Measurements from ENCODE around the gene MYL10.

MYL10 gene

DNA sequence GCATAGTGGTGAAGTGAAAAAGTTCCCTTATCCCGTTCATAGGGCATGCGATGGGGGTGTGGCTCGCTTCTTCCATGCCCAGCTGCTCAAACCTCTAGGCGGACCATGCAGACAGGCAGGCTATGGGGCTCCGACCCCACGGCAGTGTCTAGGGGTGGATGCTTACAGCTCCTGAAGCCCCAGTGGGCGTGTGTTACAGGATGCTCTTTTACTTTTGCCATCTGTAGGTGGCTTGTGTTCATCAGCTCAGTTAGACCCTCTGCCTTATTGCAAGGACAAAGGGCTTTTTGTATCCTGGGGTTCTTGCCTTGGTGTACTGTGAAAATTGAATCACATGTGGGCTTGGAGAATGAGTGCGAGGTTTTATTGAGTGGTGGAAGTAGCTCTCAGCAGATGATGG, at the start of gene MYL10:
TSS of gene MYL10 (minus strand) at position 126 of the 400 bp plus-strand sequence. CDS start 178 bp downstream, outside the sequence.
- DNase-seq, result no peak

DNA sequence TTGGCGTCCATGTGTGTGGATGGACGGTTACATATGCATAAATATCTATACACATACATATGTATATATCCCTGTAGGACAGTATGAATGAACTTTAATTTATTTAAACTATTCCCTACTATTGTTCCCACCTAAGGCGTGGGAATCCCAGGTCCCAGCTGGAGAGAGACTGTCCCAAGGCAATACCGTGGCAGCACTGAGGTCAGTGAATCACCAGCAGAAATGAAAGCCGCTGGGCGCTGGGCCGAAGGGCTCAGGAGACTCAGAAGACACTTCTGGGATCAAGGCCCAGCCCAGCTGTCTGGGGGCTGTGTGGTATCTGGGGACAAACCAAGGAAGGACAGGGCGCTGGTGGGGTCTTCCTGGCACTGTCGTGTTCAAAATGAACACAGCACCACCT, 49.6 kb upstream of the MYL10 start:
- no peak for DNase-seq

DNA sequence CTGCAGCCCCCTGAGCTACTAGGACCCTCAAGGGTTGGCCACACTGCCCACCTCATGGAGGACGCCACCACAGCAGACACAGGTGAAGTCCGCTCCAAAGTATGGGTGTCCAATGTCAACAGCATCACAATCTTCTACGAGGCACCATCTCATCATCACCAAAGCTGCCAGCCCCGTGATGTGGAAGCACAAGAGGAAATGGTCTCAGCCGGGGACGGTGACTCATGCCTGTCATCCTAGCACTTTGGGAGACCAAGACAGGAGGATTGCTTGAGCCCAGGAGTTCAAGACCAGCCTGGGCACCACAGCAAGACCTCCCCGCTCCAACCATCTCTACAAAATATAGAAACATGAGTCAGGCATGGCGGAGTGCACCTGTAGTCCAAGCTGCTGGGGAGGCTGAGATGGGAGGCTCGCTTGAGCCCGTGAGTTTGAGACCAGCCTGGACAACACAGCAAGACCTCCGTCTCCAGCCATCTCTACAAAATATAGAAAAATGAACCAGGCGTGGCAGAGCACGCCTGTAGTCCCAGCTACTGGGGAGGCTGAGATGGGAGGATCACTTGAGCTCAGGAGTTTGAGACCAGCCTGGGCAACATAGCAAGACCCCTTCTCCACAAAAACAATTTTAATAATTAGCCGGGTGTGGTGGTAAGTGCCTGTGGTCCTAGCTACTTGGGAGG, 48.8 kb upstream of the MYL10 start:
- no peak for DNase-seq

DNA sequence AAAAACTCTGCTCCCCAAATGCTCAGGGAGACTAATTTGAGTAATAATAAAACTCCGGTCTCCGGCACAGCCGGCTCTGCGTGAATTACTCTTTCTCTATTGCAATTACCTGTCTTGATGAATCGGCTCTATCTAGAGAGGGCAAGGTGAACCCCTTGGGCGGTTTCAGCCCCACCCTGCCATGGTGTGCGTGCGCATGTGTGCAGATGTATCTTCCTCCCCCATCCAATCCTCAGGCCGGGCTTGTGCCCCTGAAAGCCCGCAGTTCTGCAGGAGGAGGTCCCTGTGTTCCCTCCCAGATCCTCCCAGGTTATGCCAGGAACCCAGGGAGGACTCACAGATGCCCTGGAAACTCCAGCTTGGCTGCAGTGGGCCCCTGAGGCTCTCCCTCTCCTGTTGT, 48.3 kb upstream of the MYL10 start:
- DNase-seq, result no peak

DNA sequence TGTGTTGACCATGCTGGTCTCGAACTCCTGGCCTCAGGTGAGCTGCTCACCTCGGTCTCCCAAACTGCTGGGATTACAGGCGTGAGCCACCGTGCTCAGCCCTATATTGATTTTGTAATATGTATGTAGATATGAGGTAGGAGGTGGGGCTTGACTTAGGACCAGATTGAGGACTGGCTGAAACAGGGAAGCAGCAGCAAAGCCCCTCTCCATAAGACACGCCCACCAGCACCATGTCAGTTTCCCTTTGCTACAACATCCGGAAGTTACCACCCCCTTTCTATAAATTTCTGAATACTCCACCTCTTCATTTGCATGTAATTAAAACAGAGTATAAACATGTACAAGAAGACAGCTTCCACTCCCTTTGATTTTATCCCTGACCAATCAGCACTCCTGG, 47.9 kb upstream of the MYL10 start:
- DNase-seq, result no peak

DNA sequence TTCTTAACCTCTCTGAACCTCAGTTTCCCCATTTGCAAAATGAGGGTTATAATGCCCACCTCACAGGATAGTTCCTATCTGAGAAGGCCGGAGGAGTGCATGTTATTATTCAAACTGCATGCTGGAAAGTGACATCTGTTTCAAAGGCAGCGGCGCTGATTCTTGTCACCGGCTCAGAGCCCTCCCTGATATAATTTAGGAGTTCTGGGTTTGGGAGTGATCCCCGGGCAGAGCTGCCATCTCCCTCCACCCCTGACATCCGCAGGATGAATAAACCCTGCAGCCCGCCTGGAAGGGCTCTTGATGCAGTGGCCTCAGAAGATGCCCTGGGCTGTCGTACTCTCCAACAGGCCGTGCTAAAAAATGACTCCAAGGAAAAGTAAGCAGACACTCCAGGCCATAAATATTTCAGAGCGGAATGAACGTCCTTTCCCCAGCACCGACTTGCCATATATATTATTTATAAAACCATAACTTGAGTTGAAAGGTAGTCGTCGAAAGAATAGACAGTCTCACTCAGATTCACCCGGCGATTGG, 47.0 kb upstream of the MYL10 start:
- DNase-seq, result no peak

DNA sequence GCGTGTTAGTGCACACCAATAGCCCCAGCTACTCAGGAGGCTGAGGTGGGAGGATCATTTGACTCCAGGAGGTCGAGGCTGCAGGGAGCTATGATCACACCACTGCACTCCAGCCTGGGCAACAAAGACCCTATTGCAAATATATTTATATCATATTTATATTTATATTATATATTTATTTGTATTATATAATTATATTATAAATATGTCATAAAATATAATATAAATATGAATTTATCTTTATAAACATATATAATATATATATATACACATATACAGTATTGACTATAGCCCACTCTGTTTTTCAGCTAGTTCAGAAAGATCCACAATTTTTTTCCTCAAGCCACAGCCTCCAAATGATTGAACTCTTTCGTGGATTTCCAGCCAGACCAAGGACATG, 45.3 kb upstream of the MYL10 start:
- DNase-seq, result no peak

DNA sequence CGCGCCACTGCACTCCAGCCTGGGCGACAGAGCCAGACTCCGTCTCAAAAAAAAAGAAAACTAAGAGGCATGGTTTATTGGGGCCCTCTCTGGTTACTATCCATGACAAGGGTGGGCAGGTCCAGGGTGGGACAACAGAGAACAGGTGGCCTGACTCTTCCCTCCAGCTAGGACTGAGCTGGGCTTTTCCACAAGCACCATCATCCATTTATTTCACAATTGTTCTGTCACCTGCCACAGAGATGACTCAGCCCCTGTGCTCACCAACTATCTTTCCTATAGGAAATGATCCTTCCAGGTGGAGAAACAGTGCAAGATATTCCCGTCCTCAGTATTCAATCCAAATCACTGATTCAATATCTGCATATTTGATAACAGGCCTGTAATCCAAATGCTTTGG, 44.9 kb upstream of the MYL10 start:
- DNase-seq, result no peak

DNA sequence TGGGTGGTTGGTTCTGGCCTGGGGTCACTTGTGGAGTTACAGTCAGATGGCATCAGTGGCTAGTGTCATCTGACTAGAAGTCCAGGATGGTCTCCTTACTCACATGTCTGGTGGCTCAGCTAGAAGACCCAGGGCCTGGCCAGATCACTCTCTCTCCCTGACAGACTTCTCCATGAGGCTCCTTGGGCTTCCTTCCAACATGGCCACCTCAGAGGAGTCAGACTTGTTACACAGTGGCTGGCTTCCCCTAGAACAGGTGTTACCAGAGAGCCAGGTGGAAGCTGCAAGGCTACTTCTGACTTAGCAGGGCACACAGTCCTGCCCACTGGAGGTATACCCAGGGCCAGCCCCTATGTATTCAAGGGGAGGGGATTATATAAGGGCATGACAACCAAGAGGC, 44.2 kb upstream of the MYL10 start:
- DNase-seq, result no peak

DNA sequence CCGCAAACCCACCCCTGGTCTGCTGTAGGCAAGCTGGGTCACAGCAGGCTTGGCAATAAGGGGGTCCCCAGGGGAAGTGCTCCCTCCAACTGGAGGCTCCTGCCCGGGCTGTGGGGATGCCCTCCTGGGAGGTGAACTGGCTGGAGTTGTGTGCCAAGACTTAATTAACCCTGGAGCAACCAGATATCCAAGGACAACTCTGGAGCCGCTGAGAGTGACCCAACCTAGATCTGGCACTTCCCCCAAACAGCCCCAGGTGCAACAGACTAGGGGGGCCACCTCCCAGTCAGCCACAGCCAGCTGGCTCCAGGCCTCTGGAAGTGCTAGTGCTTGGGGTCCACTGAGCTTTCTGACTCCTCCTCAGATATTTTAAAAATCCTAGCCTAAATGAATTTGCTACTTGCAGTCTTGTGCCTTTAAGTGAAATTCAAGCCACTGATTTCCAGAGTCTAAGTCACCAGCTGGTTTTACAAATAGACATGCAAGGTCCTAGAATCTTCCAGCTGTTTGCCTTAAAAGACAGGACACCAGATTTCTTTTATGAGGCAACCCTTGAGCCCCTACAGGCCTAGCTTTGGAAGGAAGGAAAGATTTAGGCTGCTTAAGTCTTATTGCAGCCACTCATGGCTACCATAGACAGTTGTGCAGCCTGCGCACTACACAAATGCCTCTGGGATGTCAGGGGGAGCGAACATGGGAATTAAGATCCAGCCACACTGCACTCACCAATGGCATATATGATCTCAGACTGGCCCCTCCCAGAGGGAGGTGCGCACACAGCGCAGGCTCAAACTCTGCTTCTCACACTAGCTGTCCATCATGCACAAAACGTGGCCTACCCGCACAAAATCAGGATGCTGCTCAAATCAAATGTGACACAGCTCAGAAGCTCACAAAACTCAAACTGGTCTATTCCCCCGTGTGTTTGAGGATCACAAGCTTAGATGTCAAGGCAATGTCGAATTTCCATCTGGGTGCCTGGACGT, 42.6 kb upstream of the MYL10 start:
- DNase-seq, result no peak

DNA sequence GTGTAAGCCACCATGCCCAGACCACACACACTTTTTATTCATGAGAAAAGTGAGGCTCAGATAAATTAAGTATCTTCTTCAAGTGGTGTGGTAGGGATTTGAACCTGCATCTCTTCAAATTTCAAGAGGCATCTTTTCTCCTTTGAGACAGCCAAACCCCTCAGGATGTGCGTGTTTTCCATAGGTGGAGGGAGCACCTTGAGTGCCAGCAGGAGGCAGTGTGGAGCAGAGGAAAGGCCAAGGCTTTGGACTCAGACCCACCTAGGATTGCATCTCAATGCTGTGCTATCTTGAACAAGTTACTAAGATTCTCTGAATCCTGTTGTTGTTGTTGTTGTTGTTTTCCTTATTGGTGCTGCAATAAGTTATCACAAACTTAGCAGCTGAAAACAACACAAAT, 40.2 kb upstream of the MYL10 start:
- DNase-seq, result no peak

DNA sequence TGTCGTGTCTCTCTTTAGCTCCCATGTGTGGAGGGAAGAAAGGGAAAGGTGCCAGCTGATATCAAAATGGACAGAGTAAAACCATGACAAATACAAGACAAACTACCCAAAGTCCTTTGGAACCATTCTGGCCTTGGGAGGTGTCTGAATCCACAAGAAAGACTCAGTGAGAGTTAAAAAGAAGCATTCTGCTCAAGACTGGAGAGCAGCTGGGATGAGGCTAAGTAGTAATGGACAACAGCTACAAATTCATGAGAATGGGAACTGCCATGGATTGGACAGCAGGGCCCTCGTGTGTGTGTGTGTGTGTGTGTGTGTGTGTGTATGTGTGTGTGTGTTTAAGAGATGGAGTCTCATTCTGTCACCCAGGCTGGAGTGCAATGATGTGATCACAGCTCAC, 39.6 kb upstream of the MYL10 start:
- no peak for DNase-seq

DNA sequence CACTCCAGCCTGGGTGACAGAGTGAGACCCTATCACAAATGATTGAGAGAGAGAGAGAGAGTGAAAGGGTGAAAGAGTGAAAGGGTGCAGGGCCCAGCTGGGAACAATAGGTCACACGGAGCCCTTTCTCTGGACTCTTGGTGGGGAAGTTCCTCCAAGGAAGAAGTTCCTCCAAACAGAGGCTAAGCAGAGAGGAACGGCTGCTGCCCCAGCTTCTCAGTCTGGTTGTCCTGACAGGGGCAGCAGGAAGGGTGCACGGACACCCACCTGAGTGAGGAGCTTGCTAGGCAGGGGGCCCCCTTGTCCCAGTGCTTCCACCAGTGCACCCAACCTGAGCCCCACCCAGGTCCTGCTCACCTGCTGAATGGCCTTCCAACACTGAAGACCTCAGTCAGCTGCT, 38.8 kb upstream of the MYL10 start:
- no peak for DNase-seq

DNA sequence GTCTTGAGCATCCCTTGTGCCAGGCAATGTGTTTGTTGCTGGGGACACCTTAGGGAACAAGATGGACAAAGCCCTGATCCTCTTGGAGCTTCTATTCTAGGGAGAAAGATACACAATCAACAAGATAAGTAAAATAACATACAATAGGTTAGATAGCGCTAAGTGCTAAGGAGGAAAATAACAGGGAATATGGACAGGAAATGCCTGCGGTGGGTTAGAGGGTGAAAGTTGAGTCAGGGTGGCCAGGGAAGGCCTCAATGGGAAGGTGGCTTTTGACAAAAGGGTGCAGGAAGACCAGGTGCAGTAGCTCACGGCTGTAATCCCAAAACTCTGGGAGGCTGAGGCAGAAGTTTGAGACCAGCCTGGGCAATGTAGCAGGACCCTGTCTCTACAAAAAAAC, 38.3 kb upstream of the MYL10 start:
- no peak for DNase-seq

DNA sequence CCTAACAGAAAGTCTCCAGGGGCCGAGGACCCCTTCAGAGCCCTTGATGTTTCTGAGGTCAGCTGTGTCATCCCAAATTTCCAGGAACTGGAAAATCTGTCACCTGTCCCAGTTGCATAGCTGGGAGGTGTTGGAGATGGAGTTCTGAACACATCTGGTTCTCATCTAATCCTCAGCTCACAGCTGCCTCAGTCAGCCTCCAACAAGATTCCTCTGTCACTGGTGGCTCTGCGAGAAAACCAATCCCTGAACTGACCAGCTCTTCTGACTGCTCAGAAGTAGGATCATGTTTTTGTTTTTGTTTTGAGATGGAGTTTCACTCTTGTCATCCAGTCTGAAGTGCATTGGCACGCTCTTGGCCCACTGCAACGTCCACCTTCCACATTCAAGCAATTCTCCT, 37.6 kb upstream of the MYL10 start:
- no peak for DNase-seq

DNA sequence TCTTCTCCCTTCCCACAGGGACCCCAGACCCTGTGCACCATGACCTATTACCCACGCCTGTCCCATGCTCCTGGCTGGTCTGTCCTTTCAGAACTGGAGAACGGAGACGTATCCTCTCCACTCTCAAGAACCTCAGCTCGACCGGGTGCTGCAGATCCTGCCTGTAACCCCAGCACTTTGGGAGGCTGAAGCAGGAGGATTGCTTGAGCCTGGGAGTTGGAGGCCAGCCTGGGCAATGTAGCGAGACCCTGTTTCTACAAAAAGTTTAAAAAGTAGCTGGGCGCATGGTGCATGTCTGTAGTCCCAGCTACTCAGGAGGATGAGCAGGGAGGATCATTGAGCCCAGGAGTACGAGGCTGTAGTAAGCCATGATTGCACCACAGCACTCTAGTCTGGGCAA, 37.2 kb upstream of the MYL10 start:
- DNase-seq, result no peak

DNA sequence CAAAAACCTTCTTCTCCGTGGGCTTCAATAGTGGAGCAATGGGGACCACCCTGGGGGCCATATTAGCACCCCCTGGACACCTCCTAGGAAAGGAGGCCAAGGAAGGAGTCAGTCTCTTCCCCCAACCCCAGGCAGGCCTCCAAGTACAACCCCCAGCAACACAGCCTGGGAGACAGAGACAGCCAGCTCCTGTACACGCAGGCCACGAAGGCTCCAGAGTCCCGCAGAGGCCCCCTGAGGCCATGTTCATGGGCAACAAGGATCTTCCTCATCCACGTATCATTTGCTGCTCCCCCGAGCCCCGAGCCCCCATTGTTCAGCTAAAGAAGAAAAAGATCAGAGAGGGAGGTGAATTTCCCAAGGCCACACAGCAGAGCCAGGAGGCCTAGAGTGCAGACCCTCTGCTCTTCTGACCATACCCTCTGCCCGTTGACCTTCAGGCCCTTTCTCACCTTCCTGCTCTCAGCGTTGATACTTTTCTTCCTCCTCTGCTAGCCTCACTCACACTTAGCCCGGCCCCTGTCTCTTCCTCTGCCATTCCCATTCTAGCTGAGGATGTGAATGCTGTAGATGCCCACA, 35.9 kb upstream of the MYL10 start:
- DNase-seq, result no peak

DNA sequence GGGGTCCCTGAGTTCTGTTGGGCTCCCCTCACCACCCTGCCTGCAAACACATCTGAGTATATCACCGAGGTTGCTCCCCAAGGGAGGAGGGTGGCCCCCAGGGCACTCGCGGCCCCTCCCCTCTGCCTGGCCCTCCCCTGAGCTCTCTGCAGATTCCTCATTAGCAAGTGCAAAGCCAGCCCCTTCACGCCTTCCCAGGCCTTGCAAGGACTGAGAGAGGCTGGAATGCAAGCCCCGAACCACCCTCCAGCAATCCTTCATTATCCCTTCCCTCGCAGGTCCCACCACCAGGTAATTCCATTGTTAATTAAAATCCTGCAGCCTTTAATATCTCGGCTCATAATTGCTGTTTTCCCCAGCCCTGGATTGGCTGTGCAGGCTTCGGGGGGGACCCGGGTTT, 35.3 kb upstream of the MYL10 start:
- DNase-seq, result no peak

DNA sequence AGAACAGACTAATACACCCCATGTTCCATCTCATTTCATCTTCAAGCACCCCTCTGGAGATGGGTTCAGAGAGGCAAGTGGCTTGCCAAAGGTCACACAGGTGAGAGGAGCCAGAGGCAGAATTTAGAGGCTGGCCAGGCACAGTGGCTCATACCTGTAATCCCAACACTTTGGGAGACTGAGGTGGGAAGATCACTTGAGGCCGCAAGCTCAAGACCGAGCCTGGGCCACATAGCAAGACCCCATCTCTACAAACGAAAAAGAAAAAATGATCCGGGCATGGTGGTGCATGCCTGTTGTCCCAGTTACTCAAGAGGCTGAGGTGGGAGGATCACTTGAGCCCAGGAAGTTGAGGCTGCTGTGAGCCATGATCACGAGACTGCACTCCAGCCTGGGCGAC, 34.7 kb upstream of the MYL10 start:
- DNase-seq, result no peak

DNA sequence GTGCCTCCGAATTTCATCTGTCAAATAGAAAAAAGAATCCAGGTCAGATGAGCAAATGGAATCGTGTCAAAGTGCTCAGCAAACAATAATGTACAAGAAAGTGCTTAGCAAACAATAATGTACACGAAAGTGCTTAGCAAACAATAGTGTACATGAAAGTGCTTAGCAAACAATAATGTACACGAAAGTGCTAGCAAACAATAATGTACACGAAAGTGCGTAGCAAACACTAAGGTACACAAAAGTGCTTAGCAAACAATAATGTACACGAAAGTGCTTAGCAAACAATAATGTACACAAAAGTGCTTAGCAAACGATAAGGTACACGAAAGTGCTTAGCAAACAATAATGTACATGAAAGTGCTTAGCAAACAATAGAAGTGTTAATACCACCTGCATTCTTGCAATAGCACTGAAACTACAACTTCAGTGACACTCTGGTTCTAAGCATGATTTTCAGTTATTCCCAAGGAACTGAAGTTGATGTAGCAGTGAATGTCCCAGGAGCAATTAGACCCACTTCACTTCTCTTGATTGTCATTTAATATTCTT, 33.4 kb upstream of the MYL10 start:
- DNase-seq, result no peak

DNA sequence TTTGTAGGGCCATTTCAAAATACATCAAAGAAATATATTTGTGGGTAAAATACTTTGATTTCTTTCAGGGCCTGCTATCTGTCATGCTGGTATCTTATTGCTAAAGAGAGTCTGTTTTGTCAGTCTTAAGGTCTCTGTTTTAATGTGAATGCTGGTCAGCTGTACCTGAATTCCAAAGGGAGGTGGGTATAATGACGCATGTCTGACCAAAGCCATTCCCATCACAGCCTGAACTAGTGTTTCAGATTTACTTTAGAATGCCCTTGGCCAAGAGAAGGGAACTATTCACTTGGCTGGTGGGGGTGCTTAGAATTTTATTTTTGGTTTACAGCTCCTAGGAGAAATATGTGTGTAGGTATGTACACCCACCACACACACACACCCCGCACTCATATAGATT, 30.6 kb upstream of the MYL10 start:
- DNase-seq, result no peak

DNA sequence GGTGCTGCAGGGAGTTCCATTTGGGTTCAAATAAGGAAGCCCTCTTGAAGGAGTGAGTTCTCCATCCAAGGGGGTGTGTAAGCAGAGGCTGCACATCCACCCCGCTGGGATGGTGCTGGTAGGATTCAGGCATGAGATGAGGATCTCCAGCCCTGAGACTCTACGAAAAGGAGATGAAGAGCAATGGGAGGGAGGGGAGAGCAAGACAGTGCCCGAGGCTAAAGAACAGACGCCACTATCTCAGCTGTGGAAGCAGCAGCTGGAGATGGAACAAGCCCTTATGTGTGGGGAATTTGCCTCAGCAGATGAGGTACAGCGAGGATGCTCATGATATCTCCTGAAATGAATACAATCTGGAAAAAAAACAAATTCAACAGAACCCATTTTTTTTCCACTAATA, 28.1 kb upstream of the MYL10 start:
- no peak for DNase-seq

DNA sequence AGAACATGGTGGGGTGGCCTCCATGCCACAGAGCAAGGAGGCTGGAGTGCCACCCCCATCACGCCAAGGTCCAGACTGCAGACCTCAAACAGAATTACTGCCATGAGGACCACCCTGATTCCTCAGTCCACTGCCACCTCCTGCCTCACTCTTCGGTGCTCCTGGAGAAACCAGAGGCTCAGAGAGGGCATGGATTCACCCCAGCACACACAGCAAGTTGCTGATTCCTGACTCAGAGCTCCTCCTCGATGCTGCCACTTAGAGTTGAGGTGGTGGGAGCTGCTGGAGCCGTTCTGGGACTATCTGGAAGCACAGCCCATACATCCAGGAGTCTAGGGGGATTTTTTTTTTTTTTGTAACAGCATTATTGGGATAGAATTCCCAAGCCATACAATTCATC, 22.0 kb upstream of the MYL10 start:
- no peak for DNase-seq
